Memory B cell (primary cell): Measurements from ENCODE around the gene PHLDB2.

Experiments used
- ATAC-seq: fragments of 150-1000 bp; cut with Tn5 transposase; 2 replicates; pipeline ENCODE4 v1.10.0; 2021; ENCODE audit warnings: low read depth, mild to moderate bottlenecking, moderate library complexity
- DNase-seq, 2 donors: peaks; one replicate each; pipeline ENCODE4 v3.0.0; 2022; ENCODE audit warnings: low spot score in 2 of 2
- H3K27ac Mint-ChIP-seq: one replicate; pipeline ENCODE4 v1.8.0; 2022; ENCODE audit warnings: mild to moderate bottlenecking, moderate library complexity, mixed read lengths
- H3K27me3 Mint-ChIP-seq: one replicate; pipeline ENCODE4 v1.8.0; 2022; ENCODE audit warnings: mixed read lengths
- H3K36me3 Mint-ChIP-seq: one replicate; pipeline ENCODE4 v1.8.0; 2022; ENCODE audit warnings: mild to moderate bottlenecking, mixed read lengths
- H3K4me1 Mint-ChIP-seq: one replicate; pipeline ENCODE4 v1.8.0; 2022; ENCODE audit warnings: mixed read lengths
- H3K4me3 Mint-ChIP-seq: one replicate; pipeline ENCODE4 v1.8.0; 2022; ENCODE audit warnings: mild to moderate bottlenecking, moderate library complexity, mixed read lengths
- H3K9me3 Mint-ChIP-seq: one replicate; pipeline ENCODE4 v1.8.0; 2022; ENCODE audit warnings: mixed read lengths

PHLDB2 gene

DNA sequence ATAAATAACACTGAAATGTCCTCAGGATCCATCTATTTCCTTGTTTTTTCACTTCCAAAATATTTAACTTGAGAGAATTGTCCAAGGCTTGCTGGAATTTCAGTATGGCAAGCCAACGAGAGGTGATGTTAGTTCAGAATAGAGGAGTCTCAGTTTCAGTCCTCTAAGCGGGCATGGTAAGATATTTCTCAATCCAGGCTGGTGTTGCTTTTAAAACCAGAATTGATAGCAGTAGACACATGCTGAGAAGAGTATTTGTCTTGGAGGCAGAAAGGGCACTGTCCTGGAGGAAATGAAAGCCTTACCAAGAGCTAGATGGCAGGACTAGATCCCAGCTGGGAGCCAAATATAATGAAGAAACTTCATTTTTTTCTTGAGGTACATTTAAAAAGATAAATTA, 23.1 kb downstream of the PHLDB2 start:
- Mint-ChIP-seq H3K27ac (no peak overlapping the region), H3K9me3 (peaks cover 5% of the 10 kb centered on the region), H3K4me1 (no peaks in the 10 kb centered on the region), H3K4me3 (no peak overlapping the region), H3K27me3 (peaks cover 5% of the 10 kb centered on the region), H3K36me3 (peaks cover 5% of the 10 kb centered on the region)
- no peak for ATAC-seq
- no peak for DNase-seq

DNA sequence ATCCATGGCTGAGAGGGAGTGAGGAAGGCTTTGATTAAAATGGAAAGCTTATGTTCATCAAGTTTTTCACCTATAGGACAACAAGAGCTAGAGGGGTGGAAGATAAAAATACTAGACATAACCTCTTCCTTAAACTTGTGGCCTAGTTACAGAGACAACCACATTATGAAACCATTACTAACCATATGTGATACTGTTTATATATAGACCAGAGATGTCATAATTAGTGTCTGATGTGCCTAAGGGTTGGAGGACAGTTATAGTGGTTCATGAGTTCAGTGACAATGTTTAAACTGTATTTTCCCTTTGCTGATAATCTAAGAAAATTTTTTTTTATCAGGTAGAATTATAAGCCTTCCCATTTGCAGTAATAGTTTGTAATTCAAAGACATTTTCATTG, 23.7 kb downstream of the PHLDB2 start:
- peaks cover 4% of the 10 kb centered on the region for H3K36me3 Mint-ChIP-seq
- DNase-seq (no peak), ATAC-seq (no peak)
- peaks cover 5% of the 10 kb centered on the region for H3K27me3 Mint-ChIP-seq
- H3K4me1 Mint-ChIP-seq: no peaks in the 10 kb centered on the region
- H3K27ac Mint-ChIP-seq: no peak overlapping the region
- peaks cover 5% of the 10 kb centered on the region for H3K9me3 Mint-ChIP-seq
- H3K4me3 Mint-ChIP-seq: no peak overlapping the region

DNA sequence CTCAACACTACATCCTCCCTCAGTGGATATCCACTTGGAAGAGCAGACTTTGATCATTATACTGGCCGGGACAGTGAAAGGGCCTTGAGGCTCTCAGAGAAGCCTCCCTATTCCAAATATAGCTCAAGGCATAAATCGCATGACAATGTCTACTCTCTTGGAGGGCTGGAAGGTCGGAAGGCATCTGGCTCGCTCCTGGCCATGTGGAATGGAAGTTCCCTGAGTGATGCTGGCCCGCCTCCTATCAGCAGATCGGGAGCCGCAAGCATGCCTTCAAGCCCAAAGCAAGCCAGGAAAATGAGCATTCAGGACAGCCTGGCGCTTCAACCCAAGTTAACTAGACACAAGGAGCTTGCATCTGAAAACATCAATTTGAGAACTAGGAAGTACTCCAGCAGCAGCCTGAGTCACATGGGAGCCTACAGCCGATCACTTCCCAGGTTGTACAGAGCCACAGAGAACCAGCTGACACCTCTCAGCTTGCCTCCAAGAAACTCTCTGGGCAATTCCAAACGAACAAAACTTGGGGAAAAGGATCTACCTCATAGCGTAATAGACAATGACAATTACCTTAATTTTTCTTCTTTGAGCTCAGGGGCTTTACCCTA, 25.4 kb downstream of the PHLDB2 start:
- Mint-ChIP-seq H3K4me3 (no peak overlapping the region), H3K36me3 (peaks cover 4% of the 10 kb centered on the region), H3K4me1 (no peaks in the 10 kb centered on the region), H3K27me3 (peaks cover 5% of the 10 kb centered on the region), H3K27ac (no peak overlapping the region), H3K9me3 (peaks cover 5% of the 10 kb centered on the region)
- DNase-seq: no peak
- no peak for ATAC-seq

DNA sequence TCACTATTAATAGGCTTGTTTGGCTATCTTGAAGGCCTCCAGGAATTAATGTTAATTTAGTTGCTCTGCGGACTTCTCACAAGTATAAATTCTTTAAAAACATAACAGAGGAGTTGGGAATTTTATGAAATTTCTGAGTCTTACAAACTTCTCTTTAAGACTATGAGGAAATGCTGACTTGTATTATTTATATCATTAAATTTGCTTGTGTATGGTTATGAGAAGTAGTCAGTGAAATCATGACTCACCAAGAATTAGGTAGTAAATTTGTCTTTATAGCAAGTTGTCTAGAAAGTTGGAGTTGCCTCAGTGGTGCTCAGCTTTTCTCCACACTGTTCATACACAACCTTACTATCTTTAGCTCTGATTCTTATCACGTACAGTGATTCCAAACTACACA, 26.5 kb downstream of the PHLDB2 start:
- peaks cover 4% of the 10 kb centered on the region for H3K36me3 Mint-ChIP-seq
- no peaks in the 10 kb centered on the region for H3K4me1 Mint-ChIP-seq
- no peak overlapping the region for H3K4me3 Mint-ChIP-seq
- ATAC-seq (no peak), DNase-seq (no peak)
- peaks cover 5% of the 10 kb centered on the region for H3K27me3 Mint-ChIP-seq
- peaks cover 5% of the 10 kb centered on the region for H3K9me3 Mint-ChIP-seq
- no peak overlapping the region for H3K27ac Mint-ChIP-seq

DNA sequence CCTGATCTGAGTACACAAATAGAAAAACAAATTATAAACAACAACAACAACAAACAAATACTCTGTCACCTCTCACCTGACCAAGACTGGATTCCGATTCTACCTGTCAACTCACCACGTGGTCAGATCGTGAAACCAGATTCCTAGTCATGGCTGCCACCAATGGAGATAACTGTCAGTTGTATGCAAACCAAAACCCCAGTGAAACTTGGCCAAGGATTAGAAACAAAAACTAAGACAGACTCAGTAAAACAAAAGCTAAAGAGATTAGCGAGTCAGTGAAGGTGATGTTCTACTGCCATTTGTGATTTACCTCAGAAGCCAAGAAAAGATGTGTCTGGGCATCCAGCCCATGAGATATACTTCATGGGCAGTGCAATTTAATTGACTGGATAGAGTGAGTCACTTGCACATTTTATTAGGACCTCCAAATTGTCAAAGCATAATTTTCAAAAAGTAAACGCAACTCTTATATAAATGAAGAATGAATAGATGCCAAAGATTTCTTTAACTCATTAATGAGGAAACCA, 31.1 kb downstream of the PHLDB2 start:
- H3K4me1 Mint-ChIP-seq: no peaks in the 10 kb centered on the region
- DNase-seq (no peak), ATAC-seq (no peak)
- peaks cover 2% of the 10 kb centered on the region for H3K9me3 Mint-ChIP-seq
- H3K36me3 Mint-ChIP-seq: no peaks in the 10 kb centered on the region
- peaks cover 2% of the 10 kb centered on the region for H3K27me3 Mint-ChIP-seq
- no peak overlapping the region for H3K4me3 Mint-ChIP-seq
- no peak overlapping the region for H3K27ac Mint-ChIP-seq

DNA sequence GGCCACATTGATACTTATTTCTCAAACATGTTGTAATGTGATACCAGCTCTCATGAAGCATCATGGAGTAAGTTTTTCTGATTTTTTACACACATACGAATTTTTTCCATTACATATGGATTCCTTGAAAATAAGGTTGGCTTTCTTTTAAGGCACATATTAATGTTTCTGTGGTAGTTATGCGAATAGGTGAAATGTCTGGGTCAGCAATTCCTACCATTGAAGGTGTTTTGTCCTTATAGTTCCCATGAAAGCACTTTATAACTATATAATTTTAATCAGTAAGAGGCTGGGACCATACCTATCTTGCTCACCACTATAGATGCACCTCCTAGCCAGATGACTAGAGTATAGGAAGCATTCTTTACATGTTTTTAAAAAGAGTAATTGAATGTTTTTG, 33.0 kb downstream of the PHLDB2 start:
- no peak overlapping the region for H3K4me3 Mint-ChIP-seq
- no peak overlapping the region for H3K27ac Mint-ChIP-seq
- H3K27me3 Mint-ChIP-seq: peaks cover 2% of the 10 kb centered on the region
- no peaks in the 10 kb centered on the region for H3K4me1 Mint-ChIP-seq
- ATAC-seq (no peak), DNase-seq (no peak)
- H3K36me3 Mint-ChIP-seq: no peaks in the 10 kb centered on the region
- H3K9me3 Mint-ChIP-seq: peaks cover 2% of the 10 kb centered on the region

DNA sequence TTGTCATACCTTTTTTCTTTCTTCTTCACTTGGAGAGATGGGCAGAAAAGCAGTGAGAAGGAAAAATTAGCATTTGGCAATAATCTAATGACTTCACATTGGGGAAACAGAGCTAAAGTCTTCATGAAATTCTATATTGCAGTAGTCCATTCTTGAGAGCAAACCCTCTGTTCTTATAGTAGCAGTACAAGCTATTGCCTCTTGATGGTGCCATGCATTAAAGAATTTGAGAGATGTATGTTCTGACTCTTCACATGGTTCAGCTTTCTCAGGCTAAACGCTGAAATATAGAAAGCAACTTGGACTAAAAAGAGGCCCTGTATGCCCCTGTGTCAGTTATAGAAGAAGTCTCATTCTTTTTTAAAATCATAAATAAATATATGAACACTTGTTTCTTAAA, 36.0 kb downstream of the PHLDB2 start:
- ATAC-seq (no peak), DNase-seq (no peak)
- Mint-ChIP-seq H3K27me3 (peaks cover 2% of the 10 kb centered on the region), H3K36me3 (peaks cover 1% of the 10 kb centered on the region), H3K4me1 (no peaks in the 10 kb centered on the region), H3K27ac (no peak overlapping the region), H3K4me3 (no peak overlapping the region), H3K9me3 (peaks cover 2% of the 10 kb centered on the region)

DNA sequence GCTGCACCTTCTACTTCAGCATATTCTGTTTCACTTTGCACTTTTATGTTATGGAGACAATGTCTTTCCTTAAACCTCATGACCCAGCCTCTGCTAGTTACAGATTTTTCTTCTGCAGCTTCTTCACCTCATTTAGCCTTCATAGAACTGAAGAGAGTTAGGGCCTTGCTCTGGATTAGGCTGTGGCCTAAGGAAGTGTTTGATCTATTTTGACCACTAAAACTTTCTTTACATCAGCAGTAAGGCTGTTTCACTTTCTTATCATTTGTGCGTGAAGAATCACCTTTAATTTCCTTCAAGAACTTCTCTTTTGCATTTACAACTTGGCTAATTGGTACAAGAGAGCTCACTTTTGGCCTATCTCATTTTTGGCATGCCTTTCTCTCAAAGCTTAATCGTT, 40.9 kb downstream of the PHLDB2 start:
- peaks cover 3% of the 10 kb centered on the region for H3K4me1 Mint-ChIP-seq
- H3K36me3 Mint-ChIP-seq: peaks cover 1% of the 10 kb centered on the region
- no peak for ATAC-seq
- H3K27ac Mint-ChIP-seq: no peak overlapping the region
- no peak overlapping the region for H3K4me3 Mint-ChIP-seq
- no peaks in the 10 kb centered on the region for H3K9me3 Mint-ChIP-seq
- no peaks in the 10 kb centered on the region for H3K27me3 Mint-ChIP-seq
- no peak for DNase-seq

DNA sequence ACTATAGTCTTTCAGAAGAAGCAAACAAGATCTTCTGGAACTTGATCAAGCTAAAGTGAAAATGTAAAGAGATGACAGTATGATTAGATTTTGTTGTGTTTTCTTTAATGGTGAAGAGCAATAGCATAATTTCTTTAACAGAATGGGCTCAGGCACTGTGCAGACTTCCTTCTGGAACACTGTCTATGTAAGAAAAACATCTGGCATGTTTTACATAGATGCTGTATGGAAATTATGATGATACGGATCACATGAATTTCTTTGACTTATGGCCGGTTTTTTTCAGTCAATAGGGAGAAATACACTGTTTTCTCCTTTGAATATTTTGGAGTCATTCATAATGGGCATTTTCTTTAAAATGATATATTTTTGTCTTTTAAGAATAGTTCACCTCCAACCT, 42.6 kb downstream of the PHLDB2 start:
- no peak for DNase-seq
- no peak overlapping the region for H3K4me3 Mint-ChIP-seq
- no peak overlapping the region for H3K27ac Mint-ChIP-seq
- no peaks in the 10 kb centered on the region for H3K27me3 Mint-ChIP-seq
- H3K4me1 Mint-ChIP-seq: peaks cover 5% of the 10 kb centered on the region
- no peaks in the 10 kb centered on the region for H3K9me3 Mint-ChIP-seq
- no peak for ATAC-seq
- H3K36me3 Mint-ChIP-seq: peaks cover 1% of the 10 kb centered on the region

DNA sequence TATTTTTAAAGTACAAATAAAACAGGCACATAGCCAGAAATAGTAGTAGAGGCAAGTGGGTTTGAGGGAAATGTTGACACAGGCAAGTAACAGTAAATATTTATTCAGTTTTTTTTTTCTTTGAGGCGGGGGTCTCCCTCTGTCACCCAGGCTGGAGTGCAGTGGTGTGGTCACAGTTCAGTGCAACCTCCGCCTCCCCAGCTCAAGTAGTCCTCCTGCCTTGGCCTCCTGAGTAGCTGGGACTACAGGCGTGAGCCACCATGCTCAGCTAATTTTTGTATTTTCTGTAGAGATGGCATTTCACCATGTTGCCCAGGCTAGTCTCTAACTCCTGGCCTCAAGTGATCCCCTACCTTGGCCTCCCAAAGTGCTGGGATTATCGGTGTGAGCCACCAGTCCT, 43.5 kb downstream of the PHLDB2 start:
- Mint-ChIP-seq H3K4me3 (no peak overlapping the region), H3K4me1 (peaks cover 5% of the 10 kb centered on the region), H3K27ac (no peak overlapping the region), H3K27me3 (peaks cover 2% of the 10 kb centered on the region), H3K36me3 (peaks cover 1% of the 10 kb centered on the region), H3K9me3 (no peaks in the 10 kb centered on the region)
- no peak for ATAC-seq
- DNase-seq: no peak

DNA sequence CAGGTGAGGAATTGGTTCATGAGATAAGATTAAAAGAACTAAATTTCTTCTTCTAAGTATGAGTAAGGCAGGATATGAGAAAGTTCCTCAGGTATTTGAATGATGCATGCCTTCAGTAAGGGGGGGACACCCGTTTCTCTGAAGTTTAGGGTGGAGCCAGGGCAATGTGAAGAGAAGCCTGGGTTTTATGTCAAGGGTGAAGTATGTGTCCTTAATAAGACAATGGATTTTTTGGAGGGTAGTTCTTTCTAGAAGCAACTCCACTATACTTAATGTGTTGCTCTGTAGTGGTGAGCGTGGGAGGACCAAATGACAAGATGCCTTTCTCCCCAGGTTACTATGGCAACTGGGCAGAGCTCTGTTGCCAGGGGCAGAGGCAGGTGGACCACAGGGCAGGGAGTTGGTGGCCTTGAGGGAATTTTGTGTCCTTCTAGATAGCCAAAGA, 44.0 kb downstream of the PHLDB2 start:
- ATAC-seq (no peak), DNase-seq (no peak)
- Mint-ChIP-seq H3K27me3 (peaks cover 2% of the 10 kb centered on the region), H3K36me3 (peaks cover 1% of the 10 kb centered on the region), H3K27ac (no peak overlapping the region), H3K9me3 (no peaks in the 10 kb centered on the region), H3K4me3 (no peak overlapping the region), H3K4me1 (peaks cover 5% of the 10 kb centered on the region)

DNA sequence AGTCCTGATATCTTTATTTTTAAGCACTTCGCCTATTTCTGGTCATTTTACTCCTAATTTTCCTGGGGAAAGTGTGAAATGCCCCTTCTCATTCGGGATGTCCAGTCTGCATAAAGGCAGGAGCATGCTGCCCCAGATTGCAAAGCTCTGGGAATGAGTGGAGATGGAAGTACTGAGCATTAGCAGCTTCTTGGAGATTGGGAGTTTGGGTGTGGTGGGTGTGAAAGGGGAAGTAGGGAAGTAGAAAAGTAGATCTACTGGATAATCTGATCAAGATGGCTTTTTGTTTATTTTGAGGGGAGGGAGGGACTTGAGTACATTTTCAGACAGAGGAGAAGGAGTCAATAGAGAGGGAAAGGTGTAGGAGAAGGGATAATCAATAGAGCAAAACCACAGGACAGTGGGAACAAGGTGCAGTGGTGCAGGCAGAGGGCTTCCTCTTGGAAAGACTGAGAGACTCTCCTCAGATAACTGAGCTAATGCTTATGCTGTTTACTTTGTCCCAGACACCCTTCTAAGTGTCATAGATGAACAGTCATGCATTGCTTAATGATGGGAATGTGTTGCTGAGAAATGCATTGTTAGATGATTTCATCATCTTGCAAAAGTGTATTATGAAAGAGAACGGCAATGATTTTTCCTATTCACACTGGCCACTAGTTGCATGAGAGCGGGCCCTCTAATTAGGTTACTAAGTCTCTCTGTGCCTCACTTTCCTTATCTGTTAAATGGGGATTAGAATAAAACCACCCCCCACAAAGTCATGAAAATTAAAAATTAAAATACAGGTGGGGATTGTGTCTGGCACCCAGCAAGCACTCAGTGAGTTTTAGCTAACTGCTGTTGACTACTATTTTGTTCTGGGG, 45.5 kb downstream of the PHLDB2 start:
- Mint-ChIP-seq H3K4me3 (no peak overlapping the region), H3K9me3 (no peaks in the 10 kb centered on the region), H3K27ac (no peak overlapping the region), H3K27me3 (peaks cover 2% of the 10 kb centered on the region), H3K4me1 (peaks cover 5% of the 10 kb centered on the region), H3K36me3 (peaks cover 1% of the 10 kb centered on the region)
- no peak for DNase-seq
- no peak for ATAC-seq

DNA sequence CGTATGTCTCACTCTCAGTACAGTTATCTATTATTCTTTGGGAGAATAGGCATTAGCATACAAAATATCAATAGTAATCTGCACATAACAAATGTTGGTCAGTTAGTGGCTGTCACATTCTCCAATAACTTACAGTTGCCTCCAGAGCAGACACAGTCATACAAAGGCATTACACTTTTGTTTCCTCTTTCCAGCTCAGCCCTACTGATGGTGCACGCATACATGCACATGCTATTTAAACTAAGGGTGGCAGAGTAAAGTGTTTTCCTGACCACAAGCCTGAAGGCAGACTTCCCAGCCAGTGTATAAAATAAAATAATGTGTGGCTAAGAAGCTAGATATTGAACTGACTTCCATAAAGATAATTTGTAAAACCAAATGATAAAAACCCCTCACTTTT, 47.6 kb downstream of the PHLDB2 start:
- ATAC-seq (no peak), DNase-seq (no peak)
- Mint-ChIP-seq H3K27me3 (peaks cover 2% of the 10 kb centered on the region), H3K27ac (no peak overlapping the region), H3K4me1 (peaks cover 7% of the 10 kb centered on the region), H3K36me3 (no peaks in the 10 kb centered on the region), H3K4me3 (no peak overlapping the region), H3K9me3 (no peaks in the 10 kb centered on the region)

DNA sequence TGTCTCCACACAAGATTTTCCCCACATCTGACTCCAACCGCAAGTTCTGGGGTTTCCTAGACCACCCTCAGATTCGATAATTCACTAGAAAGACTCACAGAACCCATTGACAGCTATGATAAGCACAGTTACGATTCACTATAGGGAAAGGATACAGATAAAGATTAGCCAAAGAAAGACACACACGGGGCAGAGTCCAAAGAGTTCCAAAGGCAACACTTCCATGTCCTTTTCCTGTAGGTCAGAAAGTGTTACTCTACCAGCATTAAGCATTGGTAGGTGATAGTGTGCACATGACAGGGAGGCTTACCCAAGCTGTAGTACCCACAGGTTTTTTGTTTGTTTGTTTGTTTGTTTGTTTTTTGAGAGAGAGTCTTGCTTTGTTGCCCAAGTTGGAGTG, 48.1 kb downstream of the PHLDB2 start:
- Mint-ChIP-seq H3K36me3 (no peaks in the 10 kb centered on the region), H3K4me1 (peaks cover 7% of the 10 kb centered on the region), H3K9me3 (no peaks in the 10 kb centered on the region), H3K4me3 (no peak overlapping the region), H3K27ac (no peak overlapping the region), H3K27me3 (peaks cover 2% of the 10 kb centered on the region)
- DNase-seq (no peak), ATAC-seq (no peak)
